GM21526 (cell line): ENCODE results near the gene TYMS.

Source experiments
- ATAC-seq: cut with Tn5 transposase; IDR thresholded peaks from one replicate; pipeline ENCODE4 v1.9.1; 2021; ENCODE audit warnings: moderate library complexity; ENCODE audit not compliant: unreplicated experiment, low FRiP score

Gene TYMS

DNA sequence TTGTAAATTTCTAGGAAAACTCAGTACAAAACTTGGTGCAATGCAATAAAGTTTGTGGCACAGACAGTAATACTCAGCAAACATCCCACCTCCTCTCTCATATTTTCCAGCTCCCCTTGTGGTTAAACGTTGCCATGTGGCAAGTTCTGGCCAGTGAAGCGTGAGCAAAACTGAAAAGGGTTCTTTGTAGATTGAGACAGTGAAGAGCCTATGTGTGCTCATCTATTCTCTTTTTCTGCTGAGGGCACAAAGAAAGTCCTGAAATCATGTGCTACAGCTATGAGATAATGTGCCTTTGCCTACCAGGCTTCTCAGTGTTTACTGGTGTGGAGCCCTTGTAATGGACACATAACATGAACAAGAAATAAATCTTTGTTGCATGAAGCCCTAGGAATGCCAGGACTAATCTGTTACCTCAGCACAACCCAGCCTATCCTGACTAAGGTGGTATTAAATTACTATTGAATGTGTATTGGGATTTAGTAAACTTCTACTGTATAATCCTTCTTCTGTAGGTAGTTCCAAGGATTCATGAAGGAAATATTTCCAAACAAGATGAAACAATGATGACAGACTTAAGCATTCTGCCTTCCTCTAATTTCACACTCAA lies 13.0 kb upstream of the TYMS start:
- no peak for ATAC-seq

DNA sequence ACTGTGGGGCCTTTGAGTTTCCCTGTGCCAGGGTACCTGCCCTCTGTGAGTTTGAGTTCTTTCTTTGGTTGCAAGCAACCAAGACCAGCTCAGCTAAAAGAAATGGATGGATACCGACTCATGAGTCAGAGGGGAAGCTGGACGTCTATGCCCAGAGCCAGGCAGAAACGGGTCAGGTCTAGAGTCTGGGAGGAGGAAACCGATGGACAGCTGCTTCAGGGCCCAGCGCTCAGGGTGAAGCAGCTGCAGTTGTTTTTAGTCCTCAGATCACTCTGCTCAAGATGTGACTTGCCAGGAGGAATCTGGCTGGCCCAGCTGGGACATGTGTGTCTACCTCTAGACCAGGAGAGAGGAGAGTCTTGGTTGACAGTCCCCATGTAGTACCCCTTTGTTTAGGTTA lies 10.1 kb upstream of the TYMS start:
- ATAC-seq: no peak

DNA sequence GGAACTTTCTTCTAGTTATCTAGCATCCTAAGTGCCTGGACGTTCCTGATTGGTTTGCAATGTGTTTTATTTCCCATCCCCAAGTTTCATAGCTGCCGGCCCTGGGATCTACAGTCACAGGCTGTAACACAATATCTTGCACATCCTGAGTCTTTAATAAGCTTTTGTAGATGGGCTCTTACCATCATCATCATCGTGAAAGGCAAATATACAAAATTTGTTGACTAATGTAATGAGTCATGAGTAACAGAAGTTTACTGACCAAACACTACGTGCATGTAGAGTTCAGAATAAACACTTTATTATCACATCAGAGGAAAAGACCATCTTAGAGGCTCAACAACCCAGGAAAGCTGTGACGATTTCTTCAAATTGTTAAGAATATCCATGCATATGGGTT lies 8.1 kb upstream of the TYMS start:
- no peak for ATAC-seq

DNA sequence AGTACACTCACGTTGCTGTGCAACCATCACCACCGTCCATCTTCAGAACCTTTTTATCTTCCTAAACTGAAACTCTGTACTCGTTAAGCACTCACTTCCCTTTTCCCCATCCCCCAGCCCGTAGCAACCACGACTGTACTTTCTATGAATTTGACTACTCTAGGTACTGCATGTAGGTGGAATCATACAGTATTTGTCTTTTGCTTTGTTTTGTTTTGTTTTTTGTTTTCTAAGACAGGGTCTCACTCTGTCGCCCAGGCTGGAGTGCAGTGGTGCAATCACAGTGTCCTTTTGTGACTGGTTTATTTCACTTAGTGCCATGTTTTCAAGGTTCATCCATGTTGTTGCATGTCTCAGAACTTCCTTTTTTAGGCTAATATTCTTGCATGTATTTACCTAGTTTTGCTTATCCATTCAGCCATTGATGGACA lies 7.0 kb upstream of the TYMS start:
- peak; percentile 97 for ATAC-seq

DNA sequence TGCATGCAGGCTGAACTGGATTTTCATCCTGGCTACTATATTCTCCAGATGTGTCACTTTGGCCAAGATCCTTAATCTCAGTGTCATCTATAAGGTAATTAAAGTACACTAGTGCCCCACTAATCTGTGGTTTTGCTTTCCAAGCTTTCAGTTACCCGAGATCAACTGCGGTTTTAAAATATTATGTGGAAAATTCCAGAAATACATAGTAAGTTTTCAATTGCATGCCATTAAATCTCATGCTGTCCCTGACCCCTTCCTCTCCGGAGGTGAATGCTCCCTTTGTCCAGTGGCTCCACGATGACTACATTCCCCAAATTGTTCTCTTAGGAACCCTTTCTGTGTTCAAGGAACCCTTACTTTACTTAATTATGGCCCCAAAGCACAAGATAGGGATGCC lies 5.3 kb upstream of the TYMS start:
- no peak for ATAC-seq

DNA sequence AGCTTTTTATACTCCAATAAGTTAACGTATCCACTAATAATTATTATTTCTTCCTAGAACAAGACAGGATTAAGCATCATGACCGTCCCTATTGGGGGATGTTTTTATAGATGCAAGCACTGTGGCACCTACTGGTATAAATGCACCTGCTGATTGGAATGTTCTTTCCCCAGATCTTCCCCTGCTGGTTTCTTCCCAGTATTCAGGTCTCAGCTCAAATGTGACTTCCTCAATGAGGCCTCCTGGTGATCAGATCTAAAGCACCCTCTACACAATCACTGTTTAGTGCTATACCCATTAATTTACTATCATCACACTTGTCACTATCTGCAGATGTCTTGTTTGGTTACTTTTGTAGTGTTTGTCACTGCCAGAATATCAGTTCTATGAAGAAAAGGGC lies 3.9 kb upstream of the TYMS start:
- ATAC-seq: no peak

DNA sequence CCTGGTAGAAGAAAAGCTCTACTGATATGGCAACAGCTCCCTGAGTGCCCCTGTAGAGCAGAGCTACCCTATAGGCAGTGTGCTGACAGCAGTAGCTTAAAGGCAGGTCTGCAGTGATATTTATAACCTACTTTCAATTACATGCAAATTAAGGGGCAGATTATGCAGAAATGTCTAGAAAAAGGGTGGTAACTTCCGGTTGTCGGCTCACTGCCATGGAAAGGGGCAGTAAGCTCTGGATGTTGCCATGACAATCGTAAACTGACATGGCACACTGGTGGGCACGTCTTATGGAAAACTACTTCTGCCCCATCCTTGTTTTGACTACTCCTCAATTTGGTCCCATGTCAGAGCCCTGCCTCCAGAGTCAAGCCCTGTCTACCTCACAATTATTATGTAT lies 2.9 kb upstream of the TYMS start:
- ATAC-seq: no peak

DNA sequence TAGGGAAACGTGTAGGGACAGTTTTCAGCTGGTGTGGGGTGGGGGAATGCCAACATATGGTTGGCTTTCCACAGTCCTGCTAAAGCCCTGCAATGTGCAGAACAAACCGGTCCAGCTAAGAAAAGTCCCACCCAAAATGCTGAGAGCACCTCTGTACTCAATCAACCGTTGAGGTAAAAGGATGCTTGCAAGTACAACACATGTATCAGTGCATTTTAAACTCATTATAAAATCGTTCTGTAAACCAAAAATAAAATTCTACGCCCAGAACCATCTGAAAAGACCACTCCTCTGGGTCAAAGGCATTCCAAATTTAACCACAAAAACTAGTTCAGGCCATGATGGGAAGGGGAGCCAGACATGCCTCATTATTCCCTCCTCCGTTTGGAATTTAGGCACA lies 2.0 kb upstream of the TYMS start:
- ATAC-seq: no peak

DNA sequence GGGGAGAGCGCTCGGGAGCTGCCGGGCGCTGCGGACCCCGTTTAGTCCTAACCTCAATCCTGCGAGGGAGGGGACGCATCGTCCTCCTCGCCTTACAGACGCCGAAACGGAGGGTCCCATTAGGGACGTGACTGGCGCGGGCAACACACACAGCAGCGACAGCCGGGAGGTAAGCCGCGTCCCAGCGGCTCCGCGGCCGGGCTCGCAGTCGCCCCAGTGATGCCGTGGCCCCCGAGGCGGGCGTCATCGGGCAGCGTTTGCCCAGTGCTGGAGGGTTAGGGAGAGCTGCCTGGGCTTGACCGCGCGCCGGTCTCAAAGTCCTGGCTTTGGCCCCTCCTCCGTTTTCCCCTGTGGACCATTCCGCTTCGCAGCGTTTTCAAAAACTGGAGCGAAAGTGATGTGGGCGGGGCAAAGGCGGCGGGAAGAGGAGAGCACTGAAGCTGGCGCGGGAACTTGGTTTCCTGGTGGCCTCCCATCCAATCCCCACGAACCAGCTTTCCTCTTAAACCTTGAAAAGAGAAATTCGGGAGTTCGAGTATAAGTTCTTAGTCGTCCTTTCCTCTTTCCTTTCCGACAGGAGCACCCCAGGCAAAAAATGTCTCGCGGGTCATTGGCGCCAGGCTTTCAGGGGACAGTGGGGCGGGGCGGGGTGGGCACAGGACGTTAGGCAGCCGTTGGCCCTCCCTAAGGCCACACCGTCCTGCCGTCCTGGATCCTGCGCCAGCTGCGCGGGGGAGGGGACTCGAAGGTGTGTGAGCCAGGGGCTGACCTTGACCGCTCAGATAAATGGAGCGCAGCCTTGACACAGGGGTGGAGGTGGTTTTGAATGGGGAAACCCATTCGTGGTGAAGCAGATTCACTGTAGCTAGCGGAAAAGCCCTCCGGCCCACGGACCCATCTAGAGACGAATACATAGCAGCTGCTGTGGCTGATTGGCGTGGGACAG lies 821 bp downstream of the TYMS start:
- ATAC-seq: peak; percentile 57

DNA sequence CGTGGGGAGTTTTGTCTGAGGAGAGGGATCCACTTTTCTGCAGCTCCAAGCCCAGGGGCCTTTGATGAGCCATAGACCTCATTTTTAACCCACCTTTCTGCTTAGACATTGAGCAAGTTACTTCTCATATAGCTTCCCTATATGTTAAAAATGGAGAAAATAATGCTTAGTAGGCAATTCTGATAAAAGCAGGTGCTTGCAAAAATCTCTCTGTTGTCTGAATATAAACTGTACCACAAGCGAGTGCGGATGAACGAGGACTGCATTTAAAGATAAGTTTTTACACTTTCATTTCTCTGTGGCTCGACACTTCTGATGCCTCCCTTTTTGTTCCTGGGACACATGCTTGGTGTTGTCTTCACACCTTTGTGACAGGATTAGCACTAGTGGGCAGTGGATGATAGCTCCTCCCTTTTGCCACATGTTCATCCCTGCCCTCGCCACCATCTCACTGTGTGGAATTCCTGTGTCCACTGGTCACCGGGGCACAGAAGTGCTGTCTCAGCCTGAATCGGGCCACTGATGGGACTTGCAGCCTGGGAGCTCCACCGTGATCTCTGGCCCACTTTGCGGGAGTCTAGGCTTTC lies 1.6 kb downstream of the TYMS start:
- no peak for ATAC-seq

DNA sequence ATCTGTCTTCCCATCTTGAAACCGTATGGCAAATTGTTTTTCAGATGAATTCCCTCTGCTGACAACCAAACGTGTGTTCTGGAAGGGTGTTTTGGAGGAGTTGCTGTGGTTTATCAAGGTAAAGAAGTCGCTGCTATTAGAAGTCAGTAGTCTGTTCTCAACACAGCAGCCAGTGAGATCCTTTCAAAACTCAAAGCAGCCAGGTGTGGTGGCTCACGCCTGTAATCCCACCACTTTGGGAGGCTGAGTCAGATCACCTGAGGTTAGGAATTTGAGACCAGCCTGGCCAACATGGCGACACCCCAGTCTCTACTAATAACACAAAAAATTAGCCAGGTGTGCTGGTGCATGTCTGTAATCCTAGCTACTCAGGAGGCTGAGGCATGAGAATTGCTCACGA lies 2.1 kb downstream of the TYMS start:
- ATAC-seq: no peak

DNA sequence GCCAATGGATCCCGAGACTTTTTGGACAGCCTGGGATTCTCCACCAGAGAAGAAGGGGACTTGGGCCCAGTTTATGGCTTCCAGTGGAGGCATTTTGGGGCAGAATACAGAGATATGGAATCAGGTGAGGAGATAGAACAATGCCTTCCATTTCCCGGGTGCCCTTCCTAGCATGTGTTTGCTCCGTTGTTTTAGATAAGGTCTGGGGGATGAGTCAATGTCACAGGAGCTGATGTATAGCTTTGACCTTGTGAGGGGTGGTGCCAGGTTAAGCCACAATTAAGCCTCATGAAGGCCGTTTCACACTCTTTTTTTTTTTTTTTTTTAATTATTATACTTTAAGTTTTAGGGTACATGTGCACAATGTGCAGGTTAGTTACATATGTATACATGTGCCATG lies 4.7 kb downstream of the TYMS start:
- ATAC-seq: no peak

DNA sequence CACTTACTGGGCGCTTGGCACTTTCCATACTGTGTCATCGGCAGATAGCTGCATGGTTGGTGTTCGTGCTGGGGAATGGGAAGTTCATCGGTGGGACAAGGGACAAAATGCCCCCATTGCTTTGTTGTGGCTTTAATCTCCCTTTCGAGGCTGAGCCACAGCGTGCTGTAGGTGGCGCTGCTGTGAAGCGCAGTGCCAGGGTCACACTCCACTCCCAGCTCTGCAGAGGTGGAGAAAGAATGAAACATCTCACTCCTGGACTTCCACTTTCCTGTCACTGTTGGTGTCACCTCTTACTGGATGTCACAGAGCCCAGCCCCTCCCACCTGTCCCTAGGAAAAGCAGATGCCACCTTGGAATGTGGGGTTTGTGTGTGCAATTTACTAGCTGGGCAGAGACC lies 8.7 kb downstream of the TYMS start:
- no peak for ATAC-seq

DNA sequence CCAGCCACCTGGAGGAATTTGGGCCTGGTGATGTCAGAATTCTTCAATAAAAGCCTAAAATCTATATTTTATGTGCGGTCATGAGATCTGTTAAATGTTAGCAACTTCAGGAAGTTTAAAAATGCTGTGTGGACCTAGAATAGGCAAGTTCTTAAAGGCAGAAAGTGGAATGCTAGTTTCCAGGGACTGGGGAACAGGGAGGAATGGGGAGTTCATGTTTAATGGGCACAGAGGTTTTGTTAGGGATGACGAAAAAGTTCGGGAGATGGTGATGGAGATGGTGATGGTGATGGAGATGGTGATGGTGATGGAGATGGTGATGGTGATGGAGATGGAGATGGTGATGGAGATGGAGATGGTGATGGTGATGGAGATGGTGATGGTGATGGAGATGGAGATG lies 9.2 kb downstream of the TYMS start:
- no peak for ATAC-seq

DNA sequence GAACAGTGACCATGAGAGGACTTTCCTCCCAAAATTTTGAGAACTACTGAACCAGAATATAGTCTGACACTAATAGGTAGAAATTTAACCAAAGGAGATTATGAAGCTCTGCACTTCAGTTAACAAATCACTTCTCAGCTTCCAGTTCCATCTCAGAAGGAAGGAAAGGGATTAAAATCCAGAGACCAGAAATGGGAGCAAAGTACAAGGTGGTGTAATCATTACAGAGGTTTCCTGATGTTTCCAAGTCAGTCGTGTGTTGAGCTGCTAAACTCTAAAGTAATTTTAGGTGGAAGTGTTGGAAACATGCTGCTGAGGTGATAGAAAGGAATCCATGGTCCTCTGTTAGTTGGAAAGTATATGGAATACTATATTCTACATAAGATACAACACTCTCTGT lies 10.8 kb downstream of the TYMS start:
- ATAC-seq: no peak

DNA sequence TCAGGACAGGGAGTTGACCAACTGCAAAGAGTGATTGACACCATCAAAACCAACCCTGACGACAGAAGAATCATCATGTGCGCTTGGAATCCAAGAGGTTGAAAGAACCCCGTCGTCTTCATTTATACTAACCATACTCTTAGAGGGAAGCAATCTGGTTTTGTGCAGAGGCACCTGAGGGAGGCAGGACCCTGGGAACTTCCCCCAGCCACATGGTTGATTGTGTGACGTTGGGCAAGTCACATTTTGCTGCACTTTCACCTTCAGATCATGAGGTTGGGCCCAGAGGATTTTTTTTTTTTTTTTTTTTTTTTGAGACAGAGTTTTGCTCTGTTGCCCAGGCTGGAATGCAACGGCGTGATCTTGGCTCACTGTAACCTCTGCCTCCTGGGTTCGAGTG lies 11.6 kb downstream of the TYMS start:
- no peak for ATAC-seq

DNA sequence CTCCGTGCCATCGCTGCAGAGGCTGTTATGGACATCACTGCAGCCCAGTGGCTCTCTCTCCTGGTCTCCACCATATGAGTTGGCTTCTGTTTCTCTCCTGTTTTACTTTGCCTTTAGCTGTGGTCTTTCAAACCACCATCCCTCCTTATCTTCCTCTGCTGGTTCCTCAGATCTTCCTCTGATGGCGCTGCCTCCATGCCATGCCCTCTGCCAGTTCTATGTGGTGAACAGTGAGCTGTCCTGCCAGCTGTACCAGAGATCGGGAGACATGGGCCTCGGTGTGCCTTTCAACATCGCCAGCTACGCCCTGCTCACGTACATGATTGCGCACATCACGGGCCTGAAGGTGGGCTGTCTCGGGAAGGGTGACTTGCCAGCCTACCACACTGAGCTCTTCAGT lies 13.1 kb downstream of the TYMS start:
- no peak for ATAC-seq

DNA sequence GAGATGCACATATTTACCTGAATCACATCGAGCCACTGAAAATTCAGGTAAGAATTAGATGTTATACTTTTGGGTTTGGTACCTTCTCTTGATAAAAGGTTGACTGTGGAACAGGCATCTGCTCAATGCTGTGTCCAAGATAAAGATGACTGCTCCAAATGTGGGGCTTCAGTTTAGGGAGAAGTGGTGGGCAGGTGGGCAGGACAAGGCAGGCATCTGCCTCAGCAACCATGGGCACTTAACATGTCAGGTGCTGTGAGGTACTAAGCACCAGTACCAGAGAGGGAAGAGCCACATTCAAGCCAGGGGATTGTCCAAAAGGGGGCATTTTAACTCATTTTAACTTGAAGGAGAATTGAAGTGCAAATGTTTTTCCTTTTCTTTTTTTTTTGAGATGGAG lies 14.0 kb downstream of the TYMS start:
- no peak for ATAC-seq

DNA sequence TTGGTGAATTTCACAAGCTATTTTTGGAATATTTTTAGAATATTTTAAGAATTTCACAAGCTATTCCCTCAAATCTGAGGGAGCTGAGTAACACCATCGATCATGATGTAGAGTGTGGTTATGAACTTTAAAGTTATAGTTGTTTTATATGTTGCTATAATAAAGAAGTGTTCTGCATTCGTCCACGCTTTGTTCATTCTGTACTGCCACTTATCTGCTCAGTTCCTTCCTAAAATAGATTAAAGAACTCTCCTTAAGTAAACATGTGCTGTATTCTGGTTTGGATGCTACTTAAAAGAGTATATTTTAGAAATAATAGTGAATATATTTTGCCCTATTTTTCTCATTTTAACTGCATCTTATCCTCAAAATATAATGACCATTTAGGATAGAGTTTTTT lies 15.9 kb downstream of the TYMS start:
- no peak for ATAC-seq

DNA sequence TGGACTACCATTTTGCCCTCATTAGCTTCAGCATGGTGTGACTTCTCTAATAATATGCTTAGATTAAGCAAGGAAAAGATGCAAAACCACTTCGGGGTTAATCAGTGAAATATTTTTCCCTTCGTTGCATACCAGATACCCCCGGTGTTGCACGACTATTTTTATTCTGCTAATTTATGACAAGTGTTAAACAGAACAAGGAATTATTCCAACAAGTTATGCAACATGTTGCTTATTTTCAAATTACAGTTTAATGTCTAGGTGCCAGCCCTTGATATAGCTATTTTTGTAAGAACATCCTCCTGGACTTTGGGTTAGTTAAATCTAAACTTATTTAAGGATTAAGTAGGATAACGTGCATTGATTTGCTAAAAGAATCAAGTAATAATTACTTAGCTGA lies 16.3 kb downstream of the TYMS start:
- no peak for ATAC-seq

DNA sequence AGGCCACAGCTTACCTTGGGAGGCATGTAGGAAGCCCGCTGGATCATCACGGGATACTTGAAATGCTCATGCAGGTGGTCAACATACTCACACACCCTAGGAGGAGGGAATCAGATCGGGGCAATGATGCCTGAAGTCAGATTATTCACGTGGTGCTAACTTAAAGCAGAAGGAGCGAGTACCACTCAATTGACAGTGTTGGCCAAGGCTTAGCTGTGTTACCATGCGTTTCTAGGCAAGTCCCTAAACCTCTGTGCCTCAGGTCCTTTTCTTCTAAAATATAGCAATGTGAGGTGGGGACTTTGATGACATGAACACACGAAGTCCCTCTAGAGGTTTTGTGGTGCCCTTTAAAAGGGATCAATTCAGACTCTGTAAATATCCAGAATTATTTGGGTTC lies 17.9 kb downstream of the TYMS start:
- ATAC-seq: no peak

DNA sequence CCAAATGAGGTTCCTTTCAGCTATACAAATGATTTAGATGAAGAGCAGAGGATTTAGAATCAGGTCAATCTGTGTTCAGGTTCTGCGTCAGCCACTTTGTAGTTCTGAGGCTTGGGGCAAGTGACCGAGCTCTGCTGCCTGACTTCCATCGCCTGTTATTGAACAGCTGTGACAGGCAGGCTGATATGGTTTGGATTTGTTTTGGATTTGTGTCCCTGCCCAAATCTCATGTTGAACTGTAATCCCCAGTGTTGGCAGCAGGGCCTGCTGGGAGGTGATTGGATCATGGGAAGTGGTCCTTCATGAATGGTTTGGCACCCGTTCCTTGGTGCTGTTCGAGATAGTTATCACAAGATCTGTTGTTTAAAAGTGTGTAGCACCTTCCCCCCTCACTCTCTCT lies 18.6 kb downstream of the TYMS start:
- no peak for ATAC-seq
